Activated naive CD4-positive, alpha-beta T cell treated with anti-CD3 and anti-CD28 coated beads for 36 hours (primary cell): ENCODE data around the gene TWIST2. TPM values are rescaled to one million over a fixed set of nuclear protein-coding genes. Genes with fewer than 3 reads are reported as not detected.

ENCODE experiments used
- CTCF ChIA-PET: fragments of 350-600 bp; sonication (Branson Sonifier 250); formaldehyde crosslinking; loops from one replicate; lab custom pipeline; 2021; ENCODE audit warnings: antibody characterized with exemption; lab: Charles Lee
- DNase-seq: peaks from one replicate; pipeline ENCODE4 v3.0.0-alpha.2; 2020
- H3K27ac Mint-ChIP-seq: one replicate; pipeline ENCODE4 v1.8.0; 2021; ENCODE audit warnings: mild to moderate bottlenecking, mixed read lengths
- H3K27me3 Mint-ChIP-seq: one replicate; pipeline ENCODE4 v1.8.0; 2021; ENCODE audit warnings: low read depth, mixed read lengths
- H3K36me3 Mint-ChIP-seq: one replicate; pipeline ENCODE4 v1.8.0; 2021; ENCODE audit warnings: low read depth, mixed read lengths
- H3K4me1 Mint-ChIP-seq: one replicate; pipeline ENCODE4 v1.8.0; 2021; ENCODE audit warnings: low read depth, mixed read lengths
- H3K4me3 Mint-ChIP-seq: one replicate; pipeline ENCODE4 v1.8.0; 2021; ENCODE audit warnings: mild to moderate bottlenecking, moderate library complexity, mixed read lengths
- H3K9me3 Mint-ChIP-seq: one replicate; pipeline ENCODE4 v1.8.0; 2021; ENCODE audit warnings: mixed read lengths
- intact Hi-C: fragments of 100-400 bp; cut with micrococcal nuclease; formaldehyde crosslinking; loops from one replicate; pipeline ENCODE4 v1.15.1; 2023
- total RNA-seq, 2 experiments: library from RNA; stranded (reverse); gene quantifications; one replicate each; pipeline ENCODE4 v1.2.3, GENCODE V29; 2021

Gene TWIST2
- total RNA-seq, 2 experiments from 2014 or later: not detected

DNA sequence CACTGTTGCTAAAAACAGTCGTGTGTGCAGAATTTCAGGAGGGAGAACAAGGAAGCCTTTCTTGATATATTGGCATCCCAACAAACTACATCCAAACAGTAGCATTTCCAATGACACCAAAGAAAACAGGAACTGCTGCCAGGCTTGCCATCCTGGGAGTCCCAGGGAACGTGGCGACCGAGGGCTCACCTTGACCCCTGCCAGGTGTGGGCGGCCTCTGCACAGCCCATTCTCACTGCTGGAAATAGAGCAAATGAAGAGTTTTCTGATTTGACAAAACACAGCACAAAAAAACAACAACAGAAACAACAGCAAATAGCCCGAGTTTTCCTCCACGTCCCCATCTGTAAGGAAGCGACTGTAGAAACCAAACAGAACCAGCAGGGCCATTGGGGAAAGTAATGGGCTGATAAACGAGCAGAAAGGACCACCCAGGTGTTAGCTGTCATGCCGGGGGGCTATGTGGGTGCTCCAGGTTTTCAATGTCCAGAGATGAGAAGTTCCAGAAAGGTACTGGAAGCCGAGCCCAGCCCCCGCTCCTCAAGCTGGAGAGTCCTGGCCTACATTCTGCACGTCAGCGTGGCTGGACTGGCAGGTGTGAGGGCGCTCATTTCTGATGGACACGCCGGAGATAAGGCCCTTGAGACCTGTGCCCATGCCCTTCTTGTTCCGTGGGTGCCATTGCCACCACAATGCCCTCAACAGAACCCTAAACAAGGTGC lies 80.8 kb downstream of the TWIST2 start:
- H3K27ac Mint-ChIP-seq: no peak overlapping the region
- intact Hi-C loops: no loop called here
- DNase-seq: no peak
- H3K27me3 Mint-ChIP-seq: peaks cover 26% of the 10 kb centered on the region
- CTCF ChIA-PET: no interaction called here
- no peaks in the 10 kb centered on the region for H3K4me1 Mint-ChIP-seq
- no peaks in the 10 kb centered on the region for H3K36me3 Mint-ChIP-seq
- no peaks in the 10 kb centered on the region for H3K9me3 Mint-ChIP-seq
- no peak overlapping the region for H3K4me3 Mint-ChIP-seq

DNA sequence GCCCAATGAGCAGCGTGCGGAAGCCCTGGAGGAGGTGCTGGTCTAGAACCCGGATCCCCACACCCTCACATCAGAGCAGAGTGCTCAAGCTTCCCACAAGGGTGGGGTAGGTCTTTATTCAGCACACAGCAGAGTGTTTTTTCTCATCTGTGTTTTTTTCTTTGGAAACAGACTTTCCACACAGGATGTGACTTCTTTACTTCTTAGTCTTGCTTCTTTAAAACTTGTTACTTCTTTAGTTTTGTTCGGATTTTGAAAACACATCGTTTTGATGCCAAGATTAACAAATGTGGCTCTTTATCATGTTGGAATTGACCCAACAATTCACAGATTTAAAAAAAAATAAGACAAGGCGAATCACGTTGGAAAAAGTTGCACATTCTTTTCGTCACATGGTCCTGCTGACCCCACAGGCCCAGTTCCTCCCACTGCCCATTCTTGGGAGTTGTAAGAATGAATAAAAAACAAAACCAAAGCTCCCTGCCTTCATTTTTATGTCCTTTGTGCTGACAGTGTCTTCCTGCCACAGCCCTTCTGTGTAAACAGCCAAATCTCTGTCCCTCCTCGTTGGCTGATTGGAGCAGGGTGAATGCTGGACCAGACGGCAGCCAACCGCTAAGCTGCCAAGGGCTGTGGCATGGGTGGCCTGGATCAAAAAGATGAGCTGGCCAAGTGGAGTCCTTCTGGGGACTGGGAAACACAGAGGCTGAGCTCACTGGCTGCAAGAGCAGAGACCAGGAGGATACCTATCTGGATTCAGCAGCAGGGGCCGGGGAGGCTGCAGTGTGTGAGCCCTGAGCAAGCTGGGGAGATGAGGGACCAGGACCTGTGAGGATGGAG lies 81.6 kb downstream of the TWIST2 start:
- Mint-ChIP-seq H3K27me3 (peaks cover 26% of the 10 kb centered on the region), H3K9me3 (no peaks in the 10 kb centered on the region), H3K36me3 (no peaks in the 10 kb centered on the region), H3K4me3 (no peak overlapping the region), H3K4me1 (no peaks in the 10 kb centered on the region), H3K27ac (no peak overlapping the region)
- DNase-seq: no peak
- intact Hi-C loops: no loop called here
- CTCF ChIA-PET: no interaction called here

DNA sequence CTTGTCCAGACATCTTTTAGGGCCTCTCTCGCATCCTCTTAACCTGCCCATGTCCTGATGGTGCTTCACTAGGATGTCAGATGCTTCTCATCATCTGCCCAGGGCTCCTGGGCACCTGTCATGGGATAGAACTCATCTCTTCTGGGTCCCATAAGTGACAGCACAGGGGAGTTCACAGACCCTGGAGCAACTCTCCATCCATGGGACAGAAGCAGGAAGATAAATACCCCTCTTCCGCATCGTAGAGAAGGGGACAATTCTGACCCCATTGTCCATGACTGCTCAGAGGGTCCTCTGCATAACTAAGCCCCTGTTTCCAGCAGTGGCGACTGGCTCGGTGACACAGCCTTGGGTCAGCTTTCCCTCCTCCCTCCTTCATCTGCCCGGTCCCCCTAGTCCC lies 82.3 kb downstream of the TWIST2 start:
- Mint-ChIP-seq H3K4me3 (no peak overlapping the region), H3K27me3 (peaks cover 26% of the 10 kb centered on the region), H3K4me1 (no peaks in the 10 kb centered on the region), H3K36me3 (no peaks in the 10 kb centered on the region), H3K27ac (no peak overlapping the region), H3K9me3 (no peaks in the 10 kb centered on the region)
- no peak for DNase-seq
- intact Hi-C loops: no loop called here
- CTCF ChIA-PET: no interaction called here

DNA sequence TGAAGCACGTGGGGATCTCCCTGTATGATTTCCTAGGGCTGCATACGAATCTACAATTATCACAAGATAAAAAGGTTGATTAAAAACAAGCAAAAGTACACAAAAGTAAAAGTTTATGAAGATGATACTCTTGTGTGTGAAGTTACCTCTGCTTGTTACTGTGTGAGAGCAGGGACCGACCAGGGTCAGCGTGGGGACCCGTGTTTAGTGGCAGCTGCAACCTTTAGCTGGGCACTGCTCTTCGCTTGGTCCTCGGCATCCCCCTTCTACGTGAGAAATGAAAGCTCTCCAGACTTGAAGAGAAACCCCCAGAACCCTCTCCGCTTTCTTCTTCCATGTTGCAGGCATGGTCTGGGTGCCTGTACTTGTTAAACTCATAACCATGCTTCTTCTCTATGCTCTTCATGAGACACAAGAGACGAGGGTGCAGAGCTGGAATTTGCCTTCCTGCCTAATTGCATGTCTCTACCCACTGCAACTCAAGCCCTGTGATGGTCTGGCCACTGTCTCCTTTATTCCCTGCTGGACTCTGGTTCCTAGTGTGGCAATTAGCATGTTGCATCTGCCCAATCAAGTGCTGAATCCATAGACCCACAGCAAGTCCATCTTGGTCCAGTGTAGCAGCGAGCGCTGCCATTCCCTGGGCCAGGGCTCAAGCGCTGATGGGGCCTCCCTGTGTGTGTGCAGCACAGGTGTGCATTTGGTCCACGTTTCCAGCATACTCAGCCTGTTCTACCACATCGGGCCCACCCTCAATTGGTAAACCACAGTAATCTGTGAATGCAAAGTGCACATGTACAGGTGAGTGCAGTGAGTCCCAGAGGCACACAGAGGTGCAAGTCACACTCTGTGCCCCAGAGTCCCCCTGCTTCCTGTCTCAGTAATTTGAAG lies 88.5 kb downstream of the TWIST2 start:
- H3K9me3 Mint-ChIP-seq: no peaks in the 10 kb centered on the region
- CTCF ChIA-PET: no interaction called here
- DNase-seq: no peak

DNA sequence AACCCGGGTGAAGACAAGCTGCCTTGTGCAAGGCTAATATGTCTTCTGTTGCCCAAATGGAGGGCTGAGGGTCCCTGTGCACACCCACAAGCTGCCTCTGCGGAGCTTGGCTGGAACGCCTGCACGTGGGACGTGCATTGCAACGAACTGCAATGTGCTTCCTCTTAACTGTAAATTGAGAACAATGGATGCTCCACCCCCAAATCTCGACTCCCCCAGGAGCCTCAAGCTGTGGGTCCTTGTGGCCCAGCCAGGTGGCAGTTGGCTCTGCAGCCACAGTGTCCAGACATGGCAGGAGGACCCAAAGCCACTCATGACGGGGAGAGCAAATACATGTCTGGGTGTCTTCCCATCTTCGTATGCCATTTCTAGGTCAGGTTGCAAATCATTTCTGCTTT lies 90.1 kb downstream of the TWIST2 start:
- no peak for DNase-seq
- Mint-ChIP-seq H3K27ac (no peak overlapping the region), H3K36me3 (no peaks in the 10 kb centered on the region), H3K27me3 (no peaks in the 10 kb centered on the region), H3K4me3 (no peak overlapping the region), H3K4me1 (no peaks in the 10 kb centered on the region), H3K9me3 (no peaks in the 10 kb centered on the region)
- CTCF ChIA-PET: interaction anchor here (0.9 kb wide), 1 partner anchor 667 kb away, joined by 3 read pairs; no protein-coding TSS in a partner anchor
- intact Hi-C loops: no loop called here

More for the DNA sequence above, 88.5 kb downstream of the TWIST2 start:
- intact Hi-C loops: no loop called here
- H3K36me3 Mint-ChIP-seq: no peaks in the 10 kb centered on the region
- peaks cover 6% of the 10 kb centered on the region for H3K27me3 Mint-ChIP-seq
- H3K27ac Mint-ChIP-seq: no peak overlapping the region
- H3K4me3 Mint-ChIP-seq: no peak overlapping the region
- H3K4me1 Mint-ChIP-seq: no peaks in the 10 kb centered on the region

DNA sequence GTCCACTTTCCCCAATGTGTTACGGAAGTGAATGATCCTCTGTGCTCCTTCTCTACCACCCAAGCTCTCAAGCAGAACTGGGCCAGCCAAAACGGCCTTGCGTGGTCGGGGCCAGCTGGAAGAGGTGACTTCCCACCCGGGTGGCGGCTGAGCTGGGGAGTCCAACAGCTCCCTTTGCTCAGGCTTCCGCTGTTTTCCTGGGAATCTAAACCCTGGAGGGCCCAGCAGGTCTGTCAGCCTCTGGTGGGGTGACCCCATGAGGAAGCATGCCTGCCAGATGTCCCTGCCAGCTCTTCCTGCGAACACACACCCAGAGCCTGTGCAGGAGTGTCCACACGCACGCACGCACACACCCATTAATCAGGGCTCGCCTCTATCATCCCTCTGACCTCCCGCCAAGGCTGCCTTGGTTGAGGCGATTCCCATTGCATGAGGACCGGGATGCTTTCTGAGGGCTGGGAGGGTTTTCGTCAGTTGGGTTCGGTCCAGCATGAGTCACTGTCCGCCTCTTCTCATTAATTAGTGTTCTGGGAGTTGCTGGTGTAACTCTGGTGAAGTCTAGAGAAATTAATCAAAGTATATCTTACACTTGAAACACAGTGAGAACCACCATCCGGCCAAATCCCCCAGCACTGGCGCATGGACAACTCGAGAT lies 90.6 kb downstream of the TWIST2 start:
- H3K4me3 Mint-ChIP-seq: no peak overlapping the region
- no peak for DNase-seq
- H3K9me3 Mint-ChIP-seq: no peaks in the 10 kb centered on the region
- H3K27ac Mint-ChIP-seq: no peak overlapping the region
- no peaks in the 10 kb centered on the region for H3K27me3 Mint-ChIP-seq
- intact Hi-C loops: no loop called here
- H3K4me1 Mint-ChIP-seq: no peaks in the 10 kb centered on the region
- H3K36me3 Mint-ChIP-seq: no peaks in the 10 kb centered on the region
- CTCF ChIA-PET: interaction anchor here (0.9 kb wide), 1 partner anchor 667 kb away, joined by 3 read pairs; no protein-coding TSS in a partner anchor

DNA sequence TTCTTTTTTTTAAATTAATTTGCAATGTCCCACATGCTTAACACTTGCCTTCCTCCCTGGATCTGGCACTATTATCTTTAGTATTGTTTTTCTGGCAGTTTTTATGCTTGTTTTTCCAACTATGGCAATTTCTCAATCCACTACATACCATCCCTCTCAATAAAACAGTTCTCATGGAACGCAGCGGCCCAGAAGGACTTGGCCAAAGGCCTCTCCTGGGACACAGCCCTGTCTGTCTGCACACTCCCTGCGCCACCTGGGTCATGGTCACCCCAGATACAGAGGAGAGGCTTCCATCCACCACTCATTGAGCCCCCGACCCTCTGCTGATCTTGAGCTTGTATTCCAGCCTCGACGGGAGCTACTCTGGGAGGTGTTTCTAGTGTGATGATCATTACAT lies 91.2 kb downstream of the TWIST2 start:
- CTCF ChIA-PET: no interaction called here
- Mint-ChIP-seq H3K4me3 (no peak overlapping the region), H3K36me3 (no peaks in the 10 kb centered on the region), H3K27ac (no peak overlapping the region), H3K27me3 (no peaks in the 10 kb centered on the region), H3K9me3 (no peaks in the 10 kb centered on the region), H3K4me1 (no peaks in the 10 kb centered on the region)
- intact Hi-C loops: no loop called here
- DNase-seq: no peak

DNA sequence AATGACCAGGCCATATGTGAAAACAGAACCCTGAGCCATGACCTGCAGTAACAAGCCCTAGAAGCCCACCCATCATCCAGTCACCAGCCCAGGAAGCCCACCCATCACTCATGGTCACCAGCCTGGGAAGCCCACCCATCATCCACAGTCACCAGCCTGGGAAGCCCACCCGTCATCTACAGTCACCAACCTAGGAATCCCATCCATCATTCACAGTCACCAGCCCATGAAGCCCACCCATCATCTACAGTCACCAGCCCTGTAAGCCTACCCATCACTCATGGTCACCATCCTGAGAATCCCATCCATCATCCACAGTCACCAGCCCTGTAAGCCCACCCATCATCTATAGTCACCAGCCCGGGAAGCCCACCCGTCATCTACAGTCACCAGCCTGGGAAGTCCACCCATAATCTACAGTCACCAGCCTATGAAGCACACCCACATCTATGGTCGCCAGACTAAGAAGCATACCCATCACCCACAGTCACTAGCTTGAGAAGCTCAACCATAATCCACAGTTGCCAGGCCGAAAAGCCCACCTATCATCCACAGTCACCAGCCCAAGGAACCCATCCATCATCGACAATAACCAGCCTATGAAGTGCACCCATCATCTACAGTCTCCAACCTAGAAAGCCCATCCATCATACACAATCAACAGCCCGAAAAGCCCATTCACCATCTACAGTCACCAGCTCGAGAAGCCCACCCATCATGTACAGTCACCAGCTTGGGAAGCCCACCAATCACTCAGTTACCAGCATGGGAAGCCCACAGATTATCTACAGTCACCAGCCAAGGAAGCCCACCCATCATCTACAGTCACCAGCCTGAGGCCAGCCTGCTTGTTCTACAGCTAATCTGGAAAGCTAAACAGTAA lies 91.9 kb downstream of the TWIST2 start:
- H3K4me3 Mint-ChIP-seq: no peak overlapping the region
- intact Hi-C loops: no loop called here
- no peaks in the 10 kb centered on the region for H3K36me3 Mint-ChIP-seq
- CTCF ChIA-PET: no interaction called here
- H3K27ac Mint-ChIP-seq: no peak overlapping the region
- no peaks in the 10 kb centered on the region for H3K27me3 Mint-ChIP-seq
- no peak for DNase-seq
- no peaks in the 10 kb centered on the region for H3K9me3 Mint-ChIP-seq
- H3K4me1 Mint-ChIP-seq: no peaks in the 10 kb centered on the region

DNA sequence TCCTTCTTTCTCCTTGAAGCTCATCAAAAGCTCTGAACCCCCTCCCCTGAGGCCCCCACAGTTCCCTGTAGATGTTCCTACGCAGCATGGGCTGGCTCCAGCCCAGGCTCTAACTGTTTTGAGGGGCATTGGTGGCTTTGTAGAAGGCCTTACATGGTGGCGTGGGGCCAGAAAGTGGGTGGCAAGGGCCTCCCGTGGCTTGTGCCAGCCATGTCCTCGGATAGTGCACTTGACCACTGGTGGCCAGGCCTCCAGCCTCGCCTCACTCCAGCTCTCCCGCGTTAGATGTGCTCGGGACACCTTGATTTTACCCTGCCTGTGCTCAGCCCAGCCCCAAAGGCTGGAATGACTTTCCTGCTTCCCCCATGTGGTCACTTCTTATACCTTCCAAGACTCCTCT lies 92.9 kb downstream of the TWIST2 start:
- Mint-ChIP-seq H3K27ac (no peak overlapping the region), H3K27me3 (no peaks in the 10 kb centered on the region), H3K4me1 (no peaks in the 10 kb centered on the region), H3K36me3 (no peaks in the 10 kb centered on the region), H3K9me3 (no peaks in the 10 kb centered on the region), H3K4me3 (no peak overlapping the region)
- CTCF ChIA-PET: no interaction called here
- no peak for DNase-seq
- intact Hi-C loops: no loop called here

DNA sequence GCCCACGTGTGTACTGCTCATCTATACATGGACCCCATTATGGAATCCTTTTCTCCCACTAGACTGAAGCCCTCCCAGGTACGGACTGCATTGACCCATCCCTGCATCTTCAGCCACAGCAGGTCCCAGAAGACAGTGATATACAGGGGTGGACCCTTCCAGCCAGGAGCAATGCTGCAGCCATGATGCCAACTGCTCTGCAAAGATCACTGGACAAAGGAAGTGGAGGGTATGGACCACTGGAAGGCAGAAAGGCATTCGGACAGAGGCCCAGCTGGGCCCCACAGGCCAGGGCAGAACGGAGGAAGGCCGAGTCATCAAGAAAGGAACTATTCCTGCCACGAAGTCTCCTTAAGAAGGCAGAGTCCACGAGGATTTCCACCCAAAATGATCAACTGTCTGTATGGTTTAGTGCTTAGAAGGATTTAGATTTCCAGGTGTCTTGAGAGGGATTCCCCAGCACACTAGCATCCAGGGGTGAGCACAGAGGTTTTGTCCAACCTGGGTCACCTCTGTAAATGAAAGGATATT lies 93.4 kb downstream of the TWIST2 start:
- Mint-ChIP-seq H3K9me3 (no peaks in the 10 kb centered on the region), H3K4me3 (no peak overlapping the region), H3K4me1 (no peaks in the 10 kb centered on the region), H3K36me3 (no peaks in the 10 kb centered on the region), H3K27ac (no peak overlapping the region), H3K27me3 (no peaks in the 10 kb centered on the region)
- intact Hi-C loops: no loop called here
- DNase-seq: no peak
- CTCF ChIA-PET: no interaction called here

DNA sequence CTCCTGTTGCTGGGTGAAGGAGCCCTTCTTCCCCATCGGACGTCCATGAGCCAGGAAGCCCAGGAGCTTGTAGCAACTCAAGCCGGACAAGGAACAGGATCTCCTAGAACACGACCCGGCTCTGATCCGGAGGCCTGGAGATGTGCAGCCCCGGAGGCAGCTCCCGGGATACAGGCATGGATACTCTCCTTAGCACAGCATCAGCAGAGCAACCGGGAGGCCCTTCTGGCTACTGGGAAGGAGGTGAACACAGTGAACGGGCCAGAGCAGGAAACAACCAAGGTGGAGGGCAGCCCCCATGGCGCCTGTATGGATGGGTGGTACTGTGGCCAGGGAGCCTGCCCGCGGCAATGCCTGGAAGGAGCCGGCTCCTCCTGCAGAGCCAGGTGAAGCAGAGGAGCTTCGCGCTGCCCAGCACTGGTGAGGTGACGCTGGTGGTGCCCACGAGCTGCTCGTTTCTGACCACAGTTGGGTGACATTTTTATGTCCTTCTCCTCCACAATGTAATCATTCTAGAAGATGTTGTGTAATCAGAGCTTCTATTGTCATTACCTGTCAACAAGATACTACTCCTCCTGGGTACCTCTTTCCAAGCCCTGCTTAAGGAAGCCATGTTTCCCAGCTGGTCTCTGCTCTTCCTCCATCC lies 94.3 kb downstream of the TWIST2 start:
- no peak for DNase-seq
- intact Hi-C loops: no loop called here
- no peak overlapping the region for H3K27ac Mint-ChIP-seq
- CTCF ChIA-PET: no interaction called here
- no peaks in the 10 kb centered on the region for H3K36me3 Mint-ChIP-seq
- H3K4me1 Mint-ChIP-seq: no peaks in the 10 kb centered on the region
- no peaks in the 10 kb centered on the region for H3K27me3 Mint-ChIP-seq
- no peak overlapping the region for H3K4me3 Mint-ChIP-seq
- H3K9me3 Mint-ChIP-seq: no peaks in the 10 kb centered on the region
